ENCODE results near the gene WTAP. TPM values are rescaled to one million over a fixed set of nuclear protein-coding genes. Genes with fewer than 3 reads are reported as not detected.

Gene WTAP
- total RNA-seq, 1 experiment from 2014 or later: 44.7 TPM

DNA sequence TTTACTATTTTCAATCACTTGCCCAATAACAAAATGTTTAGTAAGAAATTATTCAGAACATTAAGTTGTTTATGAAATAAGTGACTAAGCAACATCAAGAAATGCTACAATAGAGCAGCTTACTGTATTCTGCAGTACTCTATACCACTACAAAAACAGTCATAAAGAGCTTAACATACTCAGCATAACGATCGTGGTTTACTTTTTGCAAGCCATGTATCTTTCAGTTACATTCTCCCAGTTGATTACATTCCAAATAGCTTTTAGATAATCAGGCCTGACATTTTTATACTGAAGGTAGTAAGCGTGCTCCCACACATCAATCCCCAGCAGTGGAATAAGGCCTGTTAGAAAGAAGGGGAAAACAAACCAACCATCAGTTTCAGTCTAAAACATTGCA lies 45.0 kb upstream of the WTAP start:
- no peaks in the 10 kb centered on the region for H3K79me2 ChIP-seq (ENCODE audit: low read depth)
- H3K27me3 ChIP-seq (ENCODE audit: insufficient read depth, low read depth): no peaks in the 10 kb centered on the region
- BruUV-seq (replicated peaks): no TSS peak
- H3K4me1 ChIP-seq (replicated peaks; ENCODE audit: insufficient read depth): no peaks in the 10 kb centered on the region
- peaks cover 7% of the 10 kb centered on the region; the same call in 1 of the 2 replicates for H3K36me3 ChIP-seq (ENCODE audit: low read depth)
- no peak overlapping the region for H3K4me2 ChIP-seq
- H3F3A ChIP-seq (ENCODE audit: insufficient read depth, low read depth): 0 out of 2 replicates have a peak, but pooled peaks cover 6% of the 10 kb centered on the region
- H3K4me3 ChIP-seq: no peak overlapping the region
- H4K20me1 ChIP-seq (ENCODE audit: insufficient read depth): no peaks in the 10 kb centered on the region
- H3K9me2 ChIP-seq (ENCODE audit: insufficient read depth): no peaks in the 10 kb centered on the region
- no peak for DNase-seq
- ChIA-PET CTCF (no interaction called here), POLR2A (ENCODE audit: unreplicated experiment) (interaction anchor here (0.5 kb wide), 1 partner anchor 1433 kb away, joined by 3 read pairs; no protein-coding TSS in a partner anchor)
- intact Hi-C loops (cut with micrococcal nuclease; ENCODE audit: unreplicated experiment): no loop called here
- H2AFZ ChIP-seq: no peak overlapping the region
- no peak overlapping the region for H3K27ac ChIP-seq
- TF ChIP-seq EZH2 (IDR thresholded peaks at IDR 0.05; ENCODE audit: low read depth): no peak
- TF ChIP-seq, protein P1, sequence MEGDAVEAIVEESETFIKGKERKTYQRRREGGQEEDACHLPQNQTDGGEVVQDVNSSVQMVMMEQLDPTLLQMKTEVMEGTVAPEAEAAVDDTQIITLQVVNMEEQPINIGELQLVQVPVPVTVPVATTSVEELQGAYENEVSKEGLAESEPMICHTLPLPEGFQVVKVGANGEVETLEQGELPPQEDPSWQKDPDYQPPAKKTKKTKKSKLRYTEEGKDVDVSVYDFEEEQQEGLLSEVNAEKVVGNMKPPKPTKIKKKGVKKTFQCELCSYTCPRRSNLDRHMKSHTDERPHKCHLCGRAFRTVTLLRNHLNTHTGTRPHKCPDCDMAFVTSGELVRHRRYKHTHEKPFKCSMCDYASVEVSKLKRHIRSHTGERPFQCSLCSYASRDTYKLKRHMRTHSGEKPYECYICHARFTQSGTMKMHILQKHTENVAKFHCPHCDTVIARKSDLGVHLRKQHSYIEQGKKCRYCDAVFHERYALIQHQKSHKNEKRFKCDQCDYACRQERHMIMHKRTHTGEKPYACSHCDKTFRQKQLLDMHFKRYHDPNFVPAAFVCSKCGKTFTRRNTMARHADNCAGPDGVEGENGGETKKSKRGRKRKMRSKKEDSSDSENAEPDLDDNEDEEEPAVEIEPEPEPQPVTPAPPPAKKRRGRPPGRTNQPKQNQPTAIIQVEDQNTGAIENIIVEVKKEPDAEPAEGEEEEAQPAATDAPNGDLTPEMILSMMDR (conservative IDR thresholded peaks at IDR 0.05): no peak
- H3K9me3 ChIP-seq (ENCODE audit: insufficient read depth, low read depth): no peaks in the 10 kb centered on the region

DNA sequence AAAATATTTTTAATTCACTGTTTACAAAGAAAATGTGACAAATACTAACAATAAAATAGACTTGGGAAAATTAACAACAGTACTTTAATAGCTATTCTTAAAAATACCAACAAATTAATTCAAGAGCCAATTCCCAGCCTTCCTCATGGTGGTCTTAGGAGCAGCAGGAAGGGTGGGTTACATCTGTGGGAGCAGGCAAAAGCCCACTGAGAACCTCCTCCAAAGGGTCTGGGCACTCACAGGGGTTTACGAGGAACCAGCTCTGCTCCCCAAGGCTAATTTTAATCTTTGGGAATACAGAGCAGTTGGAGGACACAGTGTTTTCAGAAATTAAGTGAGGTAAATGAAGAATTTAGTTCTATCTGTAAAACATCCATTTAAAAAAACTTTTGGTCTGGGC lies 44.5 kb upstream of the WTAP start:
- CTCF ChIA-PET: no interaction called here
- Histone ChIP-seq H2AFZ (no peak overlapping the region), H3K79me2 (ENCODE audit: low read depth) (no peaks in the 10 kb centered on the region), H3K27ac (no peak overlapping the region), H4K20me1 (ENCODE audit: insufficient read depth) (no peaks in the 10 kb centered on the region), H3K36me3 (ENCODE audit: low read depth) (peaks cover 9% of the 10 kb centered on the region; the same call in 1 of the 2 replicates), H3K4me1 (replicated peaks; ENCODE audit: insufficient read depth) (no peaks in the 10 kb centered on the region), H3K27me3 (ENCODE audit: insufficient read depth, low read depth) (no peaks in the 10 kb centered on the region), H3K9me2 (ENCODE audit: insufficient read depth) (no peaks in the 10 kb centered on the region), H3K4me2 (no peak overlapping the region), H3K9me3 (ENCODE audit: insufficient read depth, low read depth) (no peaks in the 10 kb centered on the region), H3F3A (ENCODE audit: insufficient read depth, low read depth) (0 out of 2 replicates have a peak, but pooled peaks cover 6% of the 10 kb centered on the region), H3K4me3 (no peak overlapping the region)
- intact Hi-C loops (cut with micrococcal nuclease; ENCODE audit: unreplicated experiment): no loop called here
- POLR2A ChIA-PET (ENCODE audit: unreplicated experiment): no interaction called here
- no peak for DNase-seq
- no TSS peak for BruUV-seq (replicated peaks)
- TF ChIP-seq EZH2 (IDR thresholded peaks at IDR 0.05; ENCODE audit: low read depth): no peak
- TF ChIP-seq, protein P1 (conservative IDR thresholded peaks at IDR 0.05): no peak

DNA sequence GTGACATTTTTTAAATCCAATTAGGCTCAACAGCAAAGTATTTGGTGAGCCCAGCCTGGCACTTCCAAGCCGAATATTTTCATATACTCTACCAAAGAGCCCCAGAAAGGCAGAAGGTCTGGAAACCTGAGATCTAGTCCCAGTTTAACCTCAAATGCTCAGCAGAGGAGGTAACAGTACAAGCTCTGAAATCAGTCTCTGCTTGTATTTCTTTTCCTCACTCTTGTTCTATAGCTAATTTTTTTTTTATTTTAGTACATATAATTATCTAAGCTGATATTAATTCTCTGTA lies 43.3 kb upstream of the WTAP start:
- Histone ChIP-seq H3K9me3 (ENCODE audit: insufficient read depth, low read depth) (no peaks in the 10 kb centered on the region), H2AFZ (no peak overlapping the region), H3K79me2 (ENCODE audit: low read depth) (peaks cover 4% of the 10 kb centered on the region; the same call in 1 of the 2 replicates), H3K4me3 (no peak overlapping the region), H3F3A (ENCODE audit: insufficient read depth, low read depth) (0 out of 2 replicates have a peak, but pooled peaks cover 6% of the 10 kb centered on the region), H3K4me2 (no peak overlapping the region), H4K20me1 (ENCODE audit: insufficient read depth) (no peaks in the 10 kb centered on the region), H3K4me1 (replicated peaks; ENCODE audit: insufficient read depth) (no peaks in the 10 kb centered on the region), H3K36me3 (ENCODE audit: low read depth) (peaks cover 9% of the 10 kb centered on the region; the same call in 1 of the 2 replicates), H3K27me3 (ENCODE audit: insufficient read depth, low read depth) (no peaks in the 10 kb centered on the region), H3K9me2 (ENCODE audit: insufficient read depth) (no peaks in the 10 kb centered on the region), H3K27ac (no peak overlapping the region)
- ChIA-PET CTCF (no interaction called here), POLR2A (ENCODE audit: unreplicated experiment) (no interaction called here)
- no peak for DNase-seq
- TF ChIP-seq, protein P1 (conservative IDR thresholded peaks at IDR 0.05): no peak
- TF ChIP-seq EZH2 (IDR thresholded peaks at IDR 0.05; ENCODE audit: low read depth): no peak
- intact Hi-C loops (cut with micrococcal nuclease; ENCODE audit: unreplicated experiment): no loop called here
- no TSS peak for BruUV-seq (replicated peaks)
